ENCODE data around the gene WDR45B.

WDR45B gene

GRCh38 chr17:82675476-82676245 lies 27.4 kb upstream of the WDR45B start:
- no peak for DNase-seq

- no peak for DNase-seq
These were observed 26.6 kb upstream of the WDR45B start for GRCh38 chr17:82674656-82675475.

- no peak for DNase-seq
These were observed 22.6 kb upstream of the WDR45B start for GRCh38 chr17:82670661-82671450.

GRCh38 chr17:82668631-82669099 lies 20.4 kb upstream of the WDR45B start:
- peak; percentile 57 for DNase-seq

GRCh38 chr17:82668024-82668630 lies 19.9 kb upstream of the WDR45B start:
- DNase-seq, result no peak

GRCh38 chr17:82667668-82668000 lies 19.4 kb upstream of the WDR45B start:
- no peak for DNase-seq

GRCh38 chr17:82666931-82667667 lies 18.9 kb upstream of the WDR45B start:
- no peak for DNase-seq

GRCh38 chr17:82665891-82666290 lies 17.6 kb upstream of the WDR45B start:
- DNase-seq, result no peak

- DNase-seq, result no peak
These were observed 17.0 kb upstream of the WDR45B start for GRCh38 chr17:82665217-82665616.

- DNase-seq, result no peak
These were observed 16.5 kb upstream of the WDR45B start for GRCh38 chr17:82664701-82665182.

- no peak for DNase-seq
These were observed 16.0 kb upstream of the WDR45B start for GRCh38 chr17:82664276-82664575.

GRCh38 chr17:82663381-82664275 lies 15.4 kb upstream of the WDR45B start:
- DNase-seq, result no peak

- no peak for DNase-seq
These were observed 14.5 kb upstream of the WDR45B start for GRCh38 chr17:82662711-82663261.

- DNase-seq, result no peak
These were observed 13.8 kb upstream of the WDR45B start for GRCh38 chr17:82661717-82662683.

- no peak for DNase-seq
These were observed 11.6 kb upstream of the WDR45B start for GRCh38 chr17:82659886-82660285.

GRCh38 chr17:82658796-82659452 lies 10.7 kb upstream of the WDR45B start:
- DNase-seq, result no peak

GRCh38 chr17:82658331-82658730 lies 10.1 kb upstream of the WDR45B start:
- no peak for DNase-seq

GRCh38 chr17:82657926-82658325 lies 9.7 kb upstream of the WDR45B start:
- no peak for DNase-seq

GRCh38 chr17:82656266-82656665 lies 8.0 kb upstream of the WDR45B start:
- DNase-seq, result no peak

Data from fibroblast of skin of right biceps (primary cell).